ENCODE results near the gene PACSIN1.

The PACSIN1 gene

DNA sequence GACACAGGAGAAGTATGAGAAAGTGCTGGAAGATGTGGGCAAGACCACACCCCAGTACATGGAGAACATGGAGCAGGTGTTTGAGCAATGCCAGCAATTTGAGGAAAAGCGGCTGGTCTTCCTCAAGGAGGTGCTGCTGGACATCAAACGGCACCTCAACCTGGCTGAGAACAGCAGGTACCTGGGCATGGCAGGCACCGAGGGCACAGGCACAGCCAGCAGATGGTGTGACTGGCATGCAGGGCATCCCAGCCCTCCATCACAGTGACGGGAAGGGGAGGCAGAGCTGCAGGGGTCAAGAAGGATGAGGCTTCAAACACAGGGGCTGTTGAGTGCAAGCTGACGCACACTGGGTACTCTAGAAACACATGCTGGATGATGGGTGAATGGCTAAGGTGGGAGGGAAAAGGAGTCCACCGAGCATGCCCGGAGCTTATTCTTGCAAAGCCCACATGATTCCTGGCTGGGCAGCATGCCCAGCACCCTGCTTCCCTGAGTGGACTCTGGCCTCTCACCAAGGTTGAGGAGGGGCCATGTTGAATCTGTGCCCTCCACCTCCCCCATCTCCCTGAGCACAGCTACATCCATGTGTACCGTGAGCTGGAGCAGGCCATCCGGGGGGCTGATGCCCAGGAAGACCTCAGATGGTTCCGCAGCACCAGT lies 63.9 kb downstream of the PACSIN1 start:
- no peak for DNase-seq

DNA sequence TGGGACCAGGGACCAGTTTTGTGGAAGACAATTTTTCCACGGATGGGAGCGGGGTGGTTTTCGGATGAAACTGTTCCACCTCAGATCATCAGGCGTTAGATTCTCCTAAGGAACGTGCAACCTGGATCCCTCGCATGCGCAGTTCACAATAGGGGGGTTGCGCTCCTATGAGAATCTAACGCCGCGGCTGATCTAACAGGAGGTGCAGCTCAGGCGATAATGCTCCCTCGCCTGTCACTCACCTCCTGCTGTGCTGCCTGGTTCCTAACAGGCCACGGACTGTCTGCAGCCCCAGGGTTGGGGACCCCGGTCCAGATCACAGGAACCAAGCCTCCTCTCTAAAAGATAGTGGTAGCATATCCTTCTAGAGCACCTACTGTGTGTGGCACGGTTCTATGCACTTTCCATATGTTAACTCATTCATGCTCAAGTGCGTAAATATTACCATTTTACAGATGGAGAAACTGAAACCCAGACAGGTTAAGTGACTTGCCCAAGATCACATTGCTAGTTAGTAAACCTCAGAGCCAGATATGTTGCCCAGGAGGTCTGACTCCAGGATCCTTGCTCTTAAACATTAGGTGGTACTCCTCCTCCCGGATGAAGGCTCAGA lies 65.0 kb downstream of the PACSIN1 start:
- DNase-seq = no peak

DNA sequence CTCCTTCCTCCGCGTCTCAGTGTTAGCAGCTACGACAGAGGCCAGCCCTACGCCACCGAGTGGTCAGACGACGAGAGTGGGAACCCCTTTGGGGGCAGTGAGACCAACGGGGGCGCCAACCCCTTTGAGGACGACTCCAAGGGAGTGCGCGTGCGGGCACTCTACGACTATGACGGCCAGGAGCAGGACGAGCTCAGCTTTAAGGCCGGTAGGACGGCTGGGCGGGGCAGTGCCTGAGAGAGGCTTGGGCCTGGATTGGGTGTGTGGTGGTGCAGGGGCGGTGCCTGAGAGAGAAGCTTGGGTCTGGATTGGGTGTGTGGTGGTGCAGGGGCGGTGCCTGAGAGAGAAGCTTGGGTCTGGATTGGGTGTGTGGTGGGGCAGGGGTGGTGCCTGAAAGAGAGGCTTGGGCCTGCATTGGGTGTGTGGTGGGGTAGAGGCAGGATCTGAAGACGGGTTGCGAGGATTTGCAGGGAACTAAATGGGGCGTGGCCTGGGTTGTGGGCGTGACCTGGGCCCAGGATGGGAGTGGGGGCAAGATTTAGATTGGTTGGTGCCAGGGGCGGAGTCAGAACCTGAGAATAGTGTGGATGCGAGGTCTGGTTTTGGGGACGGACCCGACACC lies 65.8 kb downstream of the PACSIN1 start:
- peak; percentile 17 for DNase-seq

GRCh38 chr6:34532230-34532629 lies 66.4 kb downstream of the PACSIN1 start:
- no peak for DNase-seq

DNA sequence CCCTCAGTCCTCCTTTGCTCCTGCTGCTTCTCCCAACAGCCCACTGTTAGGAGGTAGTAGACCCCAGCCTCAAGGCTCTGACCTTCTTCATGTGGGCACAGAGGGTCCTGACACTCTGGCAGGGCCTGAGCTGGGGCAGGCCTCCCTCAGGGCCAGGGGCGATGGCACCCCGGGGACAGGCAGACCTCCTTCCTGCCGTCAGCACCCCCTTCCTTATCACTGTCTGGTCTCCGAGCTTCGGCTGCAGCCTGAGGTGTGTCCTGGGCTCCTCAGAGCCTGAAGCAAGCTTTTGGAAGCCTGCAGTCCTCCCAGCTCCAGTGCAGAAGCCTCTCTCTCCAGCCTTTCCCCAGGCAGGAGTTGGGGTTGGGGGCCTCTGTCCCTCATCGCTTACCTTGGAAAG lies 68.3 kb downstream of the PACSIN1 start:
- no peak for DNase-seq

GRCh38 chr6:34534656-34535055 lies 68.8 kb downstream of the PACSIN1 start:
- DNase-seq = no peak

- no peak for DNase-seq
These were observed 69.3 kb downstream of the PACSIN1 start for GRCh38 chr6:34535199-34535598.

GRCh38 chr6:34535646-34536045 lies 69.8 kb downstream of the PACSIN1 start:
- no peak for DNase-seq

DNA sequence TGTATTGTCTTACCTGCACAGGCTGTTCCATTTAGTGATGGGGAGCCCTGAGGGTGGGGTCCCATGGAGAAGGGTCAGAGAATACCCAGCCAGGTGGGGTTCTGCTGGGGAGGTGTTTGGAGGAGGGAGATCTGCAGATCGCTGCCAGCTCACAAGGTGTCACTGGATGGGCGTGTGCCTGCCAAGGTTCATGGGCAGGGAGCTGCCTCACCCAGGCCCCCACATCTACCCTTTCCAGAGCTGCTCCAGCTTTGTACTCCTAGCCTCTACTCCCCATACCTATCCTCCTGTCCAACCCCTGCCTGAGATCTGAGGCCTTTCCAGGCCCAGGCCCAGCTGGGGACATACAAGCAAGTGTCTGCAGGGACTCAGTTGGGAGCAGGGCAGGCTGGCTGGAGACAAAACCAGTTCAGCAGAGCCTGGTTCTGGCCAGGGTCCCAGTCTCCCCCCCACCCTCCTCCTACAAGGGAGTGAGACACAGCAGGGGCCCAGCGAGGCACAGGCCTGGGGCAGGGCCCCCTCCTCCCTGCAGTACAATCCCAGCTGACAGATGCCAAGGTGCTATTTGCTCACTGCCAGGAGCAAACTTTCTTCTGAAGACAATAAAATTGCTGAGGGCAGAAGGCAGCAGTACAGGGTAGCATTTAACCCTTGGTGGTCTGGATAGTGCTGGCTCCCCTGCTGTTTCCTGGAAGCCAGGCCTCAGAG lies 70.5 kb downstream of the PACSIN1 start:
- DNase-seq = no peak

DNA sequence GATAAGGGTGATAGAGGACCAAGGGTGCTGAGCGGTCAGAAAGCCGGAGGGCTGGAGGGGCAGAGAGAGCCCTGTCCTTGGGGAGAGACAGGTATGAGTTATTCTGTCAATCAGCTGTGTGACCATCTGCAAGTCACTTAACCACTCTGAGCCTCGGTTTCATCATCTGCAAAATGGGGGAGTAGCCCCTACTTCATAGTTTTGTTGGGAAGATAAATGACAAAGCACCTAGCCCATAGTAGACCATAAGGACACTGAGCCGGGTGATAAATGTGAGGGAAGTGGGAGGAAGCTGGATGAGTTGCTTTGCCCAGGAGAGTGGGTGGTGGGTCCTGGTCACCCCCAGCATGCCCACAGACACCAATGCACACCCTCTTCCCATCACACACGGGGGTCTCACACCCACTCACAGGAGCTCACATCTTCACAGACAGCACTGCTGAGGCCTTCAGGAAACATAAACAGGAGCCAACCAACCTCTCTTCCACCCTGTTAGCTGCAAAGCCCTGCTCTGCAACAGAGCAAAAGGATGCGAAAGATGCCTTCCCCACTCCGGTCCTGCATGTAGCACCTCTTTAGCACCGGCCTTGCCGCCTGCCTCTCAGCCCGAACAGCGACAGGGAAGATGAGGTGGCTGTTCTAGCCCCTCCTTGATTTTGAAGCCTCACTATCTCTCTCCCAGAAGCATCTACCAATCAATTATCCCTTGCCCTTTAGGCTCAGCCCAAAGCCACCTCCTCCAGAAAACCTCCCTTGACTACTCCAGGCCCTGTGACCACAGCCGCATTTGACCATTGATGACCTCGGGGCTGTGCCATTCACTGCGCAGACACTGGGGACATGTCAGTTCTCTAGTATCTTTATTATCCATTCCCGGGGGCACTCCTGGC lies 71.3 kb downstream of the PACSIN1 start:
- no peak for DNase-seq

GRCh38 chr6:34537922-34538550 lies 72.2 kb downstream of the PACSIN1 start:
- DNase-seq = no peak

DNA sequence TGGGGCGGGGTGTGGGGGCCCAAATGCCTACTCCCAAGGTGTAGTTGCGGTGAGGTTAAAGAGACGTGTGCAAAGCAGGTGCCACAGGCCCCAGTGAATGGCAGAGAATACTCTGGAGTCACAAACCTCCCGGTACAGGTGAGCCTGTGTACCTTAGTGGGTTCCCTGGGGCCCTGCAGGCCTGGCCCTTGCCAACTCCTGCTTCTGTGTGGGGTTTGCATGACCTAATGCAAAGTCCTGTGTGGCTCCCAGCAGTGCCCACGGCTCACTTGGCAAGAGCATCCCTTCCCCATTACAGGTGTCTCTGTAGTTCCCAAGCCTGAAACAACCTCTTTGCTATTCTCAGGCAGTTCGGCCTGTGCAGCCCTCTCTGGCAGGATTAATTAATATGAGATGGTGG lies 72.7 kb downstream of the PACSIN1 start:
- no peak for DNase-seq

- DNase-seq = no peak
These were observed 73.3 kb downstream of the PACSIN1 start for GRCh38 chr6:34539181-34539580.

- no peak for DNase-seq
These were observed 74.3 kb downstream of the PACSIN1 start for GRCh38 chr6:34540222-34540621.

GRCh38 chr6:34540841-34541240 lies 75.0 kb downstream of the PACSIN1 start:
- DNase-seq = no peak

- DNase-seq = no peak
These were observed 77.5 kb downstream of the PACSIN1 start for GRCh38 chr6:34543421-34543820.

DNA sequence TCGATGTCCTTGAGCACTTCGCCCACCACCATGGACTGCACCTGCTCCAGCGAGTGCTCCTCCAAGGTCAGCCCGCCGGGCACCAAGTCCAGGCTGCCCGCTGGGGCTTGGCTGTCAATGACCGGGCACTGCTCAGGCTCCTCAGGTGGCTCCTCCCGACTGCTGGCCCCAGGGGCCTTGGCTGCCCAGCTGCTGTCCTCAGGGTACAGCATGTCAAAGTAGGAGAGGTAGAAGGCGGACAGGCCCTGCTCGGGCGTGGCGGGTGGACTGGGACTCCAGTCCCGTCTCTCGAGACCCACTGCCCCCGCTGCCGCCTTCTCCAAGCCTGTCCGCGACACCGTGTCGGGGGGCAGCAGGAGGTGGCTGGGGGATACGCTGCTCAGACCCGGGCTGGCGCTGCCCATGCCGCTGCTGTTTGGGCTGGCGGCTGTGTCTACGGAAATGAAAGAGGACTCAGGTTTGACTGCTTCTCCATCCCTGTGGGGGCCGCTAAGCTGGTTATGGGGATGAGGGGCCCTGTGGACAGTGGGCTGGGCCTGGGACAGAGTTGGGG lies 78.3 kb downstream of the PACSIN1 start:
- DNase-seq = no peak

DNA sequence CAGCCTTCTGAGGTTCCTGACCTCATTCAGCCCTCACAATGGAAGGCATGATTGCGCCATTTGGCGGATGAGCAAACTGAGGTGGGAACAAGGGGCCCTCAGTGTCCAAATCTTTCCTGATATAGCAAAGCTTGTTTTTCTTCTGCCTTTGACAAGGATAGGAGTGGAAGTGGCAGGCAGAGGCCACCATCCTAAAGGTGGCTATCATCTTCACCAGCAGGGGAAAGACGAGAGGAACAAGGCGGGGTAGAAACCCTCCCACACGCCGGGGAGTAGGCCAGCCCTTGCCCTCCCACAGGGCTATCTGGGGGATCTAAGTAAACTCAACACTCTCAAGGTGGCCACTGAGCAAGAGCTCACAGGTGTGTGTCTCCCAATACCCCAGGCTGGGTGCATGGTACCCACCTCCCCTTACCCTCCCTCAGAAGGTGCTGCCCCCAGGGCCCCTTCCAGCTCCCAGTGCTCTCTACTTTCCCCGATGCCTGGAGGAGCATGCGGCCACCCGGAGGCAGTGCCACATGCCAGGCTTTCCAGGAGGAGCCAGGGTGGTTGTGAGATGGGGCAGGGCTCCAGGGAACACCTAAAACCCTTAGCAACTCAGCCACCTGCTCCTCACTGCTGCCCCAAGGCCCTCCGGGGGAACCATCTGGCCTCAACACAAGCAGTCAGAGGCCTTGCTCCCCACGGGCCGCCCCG lies 79.0 kb downstream of the PACSIN1 start:
- no peak for DNase-seq

DNA sequence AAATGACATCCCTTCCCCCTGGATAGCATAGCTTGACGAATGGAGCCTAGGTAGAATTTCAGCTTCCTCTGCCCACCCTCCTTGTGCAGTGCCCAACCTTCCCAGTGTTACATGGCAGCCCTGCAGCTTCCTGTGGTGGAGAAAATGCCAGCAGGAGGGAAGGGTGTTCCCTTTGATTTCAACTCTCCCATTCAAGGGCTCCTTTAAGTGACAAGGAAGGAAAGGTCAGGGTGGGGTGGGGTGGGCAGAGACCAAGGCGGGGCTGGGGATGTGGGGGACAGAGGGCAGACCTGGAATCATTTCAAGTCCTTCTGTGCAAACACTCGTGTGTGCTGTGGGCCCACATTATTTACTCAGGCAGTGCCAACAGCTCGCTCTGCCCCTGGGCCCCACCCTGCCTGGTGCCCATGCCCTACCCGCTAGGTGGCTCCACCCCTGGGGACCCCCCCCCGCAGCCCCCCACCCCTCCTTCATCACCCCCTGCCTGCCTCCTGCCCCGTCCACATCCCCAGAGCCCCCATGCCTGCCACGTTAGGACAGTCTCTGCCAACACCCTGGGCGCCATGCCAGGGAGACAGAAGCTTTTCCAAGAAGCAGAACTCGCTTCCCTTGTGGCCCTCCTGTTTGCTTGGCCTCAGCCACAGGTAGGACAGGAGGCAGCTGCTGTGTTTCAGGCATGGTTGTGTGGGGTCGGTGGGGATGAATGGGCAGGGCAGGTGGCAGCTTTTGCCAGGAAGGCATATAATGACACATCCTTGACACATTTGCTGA lies 80.9 kb downstream of the PACSIN1 start:
- DNase-seq = no peak
